Stimulated activated CD4-positive, alpha-beta T cell treated with anti-CD3 and anti-CD28 coated beads, Interleukin-1b, Interleukin-23, amount 100 ng/mL, for 1 hour (primary cell): ENCODE data around the gene SPC25.
A peak's percentile ranks its signal among the peaks of the same experiment; 100 is the strongest.
"Not testable (repeated sequence)": the region's sequence is repeated elsewhere in the genome, so short reads cannot be mapped to it uniquely, and the experiment has no call there.

Experiments used
- DNase-seq, 2 donors: peaks; one replicate each; pipeline ENCODE4 v3.0.0-alpha.2; 2020; ENCODE audit warnings: low read depth in 2 of 2

The SPC25 gene

GRCh38 chr2:168890006-168890782, at the start of gene SPC25:
Gene SPC25, minus strand, starts transcription at chr2:168890430. Its CDS starts 911 bp downstream, at chr2:168889519.
- DNase-seq, result peak; percentile 57 to 73

GRCh38 chr2:168939918-168940317, 49.7 kb upstream of the SPC25 start:
- no peak for DNase-seq

DNA sequence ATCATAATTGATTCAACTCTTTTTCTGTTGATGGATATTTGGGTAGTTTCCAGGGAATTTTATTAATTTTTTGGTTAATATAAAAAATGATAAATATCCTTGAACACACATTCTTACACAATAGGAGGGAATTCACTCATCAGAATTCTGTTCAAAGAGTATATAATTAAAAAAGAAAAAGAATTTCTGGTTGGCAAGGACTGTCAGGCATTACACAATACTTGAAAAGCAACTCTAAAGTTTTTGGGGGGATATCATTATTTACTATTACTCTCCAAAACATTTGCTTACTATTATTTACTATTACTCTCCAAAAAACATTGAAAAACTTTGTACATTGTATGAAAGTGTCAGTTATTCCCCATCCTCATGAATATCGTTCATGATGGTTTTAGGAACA, 48.8 kb upstream of the SPC25 start:
- no peak for DNase-seq

GRCh38 chr2:168935810-168936581, 45.8 kb upstream of the SPC25 start:
- no peak for DNase-seq

GRCh38 chr2:168934826-168935225, 44.6 kb upstream of the SPC25 start:
- DNase-seq, result no peak

DNA sequence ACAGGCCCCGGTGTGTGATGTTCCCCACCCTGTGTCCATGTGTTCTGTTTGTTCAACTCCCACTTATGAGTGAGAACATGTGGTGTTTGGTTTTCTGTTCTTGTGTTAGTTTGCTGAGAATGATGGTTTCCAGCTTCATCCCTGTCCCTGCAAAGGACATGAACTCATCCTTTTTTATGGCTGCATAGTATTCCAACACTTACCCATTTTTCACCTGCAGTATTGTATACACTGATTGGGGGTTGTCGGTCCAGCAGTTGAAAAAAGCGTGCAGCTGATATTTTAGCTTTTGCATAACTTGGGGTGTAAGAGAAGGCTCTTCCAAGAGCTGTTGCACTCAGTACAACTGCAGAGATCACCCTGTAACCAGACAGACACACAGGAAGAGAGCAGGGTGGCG, 41.9 kb upstream of the SPC25 start:
- not testable (repeated sequence) for DNase-seq

DNA sequence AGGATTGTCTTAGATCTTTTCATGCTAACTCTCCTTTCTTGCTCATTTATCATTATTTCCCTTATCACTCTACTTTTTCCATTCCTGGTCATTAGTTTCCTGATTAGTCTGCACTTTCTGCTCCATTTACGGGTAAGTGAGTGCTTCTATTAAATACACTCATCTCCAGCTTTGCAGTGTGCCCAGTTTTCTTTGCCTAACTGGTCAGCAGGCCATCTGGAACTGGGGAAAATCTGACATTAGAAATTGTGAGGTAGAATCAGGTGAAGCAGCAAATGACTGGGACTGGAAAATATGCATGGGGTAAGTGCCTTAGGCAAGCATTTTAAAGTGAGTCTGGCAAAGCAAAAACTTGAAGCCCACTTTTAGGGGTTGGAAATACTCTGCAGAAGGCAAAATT, 40.0 kb upstream of the SPC25 start:
- DNase-seq, result no peak

DNA sequence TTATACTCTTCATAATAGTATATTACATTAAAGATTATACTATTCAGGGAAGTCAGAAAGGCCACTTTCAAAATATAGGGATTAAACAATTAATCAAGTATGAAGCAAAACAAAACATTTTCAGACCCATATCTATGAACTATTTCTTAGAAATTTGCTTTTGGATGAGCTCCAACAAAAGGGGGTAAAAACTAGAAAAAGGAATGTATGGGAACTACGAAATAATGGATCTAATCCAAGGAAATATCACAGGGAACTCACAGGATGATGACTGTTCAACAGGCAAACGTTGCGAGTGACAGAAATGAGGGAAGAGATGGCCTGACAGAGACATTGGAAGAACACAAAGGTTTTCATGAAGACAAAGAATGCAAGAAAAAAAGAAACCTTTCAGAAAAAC, 38.8 kb upstream of the SPC25 start:
- no peak for DNase-seq

GRCh38 chr2:168928113-168928831, 38.0 kb upstream of the SPC25 start:
- no peak for DNase-seq

GRCh38 chr2:168926621-168927386, 36.6 kb upstream of the SPC25 start:
- DNase-seq, result no peak

GRCh38 chr2:168920504-168921157, 30.4 kb upstream of the SPC25 start:
- no peak for DNase-seq

- no peak for DNase-seq
Measured at GRCh38 chr2:168916331-168916675, 26.1 kb upstream of the SPC25 start.

DNA sequence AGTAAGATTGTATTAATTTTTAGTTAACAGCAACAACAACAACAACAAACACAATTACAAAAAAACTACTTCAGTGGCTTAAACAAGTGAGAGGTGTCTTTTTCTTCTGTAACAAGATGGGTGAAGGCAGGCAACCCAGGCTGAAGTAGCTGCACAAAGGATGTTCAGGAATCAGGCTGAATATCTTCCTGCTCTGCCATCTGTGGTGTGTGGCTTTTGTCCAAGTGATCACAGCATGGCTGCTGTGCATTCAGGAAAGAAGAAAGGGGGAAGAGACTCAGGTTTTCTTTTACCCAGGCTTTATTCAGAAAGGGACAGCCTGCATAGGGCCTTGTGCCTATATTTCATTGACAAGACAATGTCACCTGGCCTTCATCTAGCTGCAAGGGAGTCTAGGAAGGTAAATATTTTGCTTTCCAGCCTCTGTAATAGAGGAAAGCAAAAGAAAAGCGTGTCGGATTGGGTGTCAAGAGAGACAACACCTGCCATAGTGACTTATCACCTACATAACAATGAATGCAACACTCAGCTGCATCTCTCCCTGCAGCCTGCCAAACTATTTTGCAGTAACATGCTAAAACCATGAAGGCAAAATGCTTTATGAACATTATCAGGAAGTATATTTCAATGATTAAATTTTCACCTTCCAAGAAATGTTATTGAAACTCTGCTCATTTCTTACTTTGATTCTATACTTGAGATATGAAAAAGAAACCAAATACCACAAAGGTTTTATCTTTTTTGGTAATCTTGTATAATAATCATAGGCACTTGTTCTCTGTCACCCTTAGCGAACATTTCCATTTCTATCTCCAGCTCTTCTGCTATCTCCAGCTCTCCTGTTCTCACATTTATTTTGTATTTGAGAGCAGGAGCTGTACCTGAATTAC, 25.5 kb upstream of the SPC25 start:
- no peak for DNase-seq

GRCh38 chr2:168913495-168913894, 23.3 kb upstream of the SPC25 start:
- no peak for DNase-seq

GRCh38 chr2:168912901-168913369, 22.7 kb upstream of the SPC25 start:
- DNase-seq, result no peak

DNA sequence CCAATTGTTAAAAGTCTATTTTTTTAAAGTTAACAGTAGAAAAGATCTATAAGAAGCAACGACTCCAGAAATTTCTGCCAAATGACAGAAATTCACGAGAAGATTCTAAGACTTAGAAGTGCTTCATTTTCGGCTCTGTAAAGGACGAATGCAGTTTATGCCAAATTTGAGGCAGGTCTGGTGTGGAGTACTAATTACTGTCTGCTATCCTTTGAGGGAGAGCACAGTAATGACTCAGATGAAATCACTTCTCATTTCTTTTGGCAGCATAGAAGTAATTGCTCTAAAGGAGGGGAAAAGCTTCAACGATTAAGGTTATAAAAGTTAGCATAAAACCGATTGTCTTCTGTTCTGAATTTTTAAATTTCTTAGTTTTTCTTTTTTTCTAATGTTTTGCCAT, 22.2 kb upstream of the SPC25 start:
- DNase-seq, result no peak

GRCh38 chr2:168910330-168910729, 20.1 kb upstream of the SPC25 start:
- no peak for DNase-seq

GRCh38 chr2:168907940-168908662, 17.9 kb upstream of the SPC25 start:
- no peak for DNase-seq

DNA sequence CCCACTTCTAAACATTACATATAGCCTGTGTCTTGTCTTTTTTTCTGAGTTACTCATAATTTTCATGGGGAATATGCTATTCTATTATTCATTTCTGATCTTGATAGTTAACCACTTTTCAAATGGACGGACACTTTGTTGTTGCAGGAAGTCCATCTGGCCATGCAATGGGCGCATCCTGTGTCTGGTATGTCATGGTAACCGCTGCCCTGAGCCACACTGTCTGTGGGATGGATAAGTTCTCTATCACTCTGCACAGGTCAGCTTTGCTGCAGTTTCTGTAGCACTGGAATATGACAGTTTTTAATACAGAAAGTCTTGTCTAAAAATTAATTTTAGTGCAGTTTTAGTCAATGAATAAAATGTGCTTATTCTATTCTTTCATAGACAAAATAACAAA, 14.1 kb upstream of the SPC25 start:
- no peak for DNase-seq

- no peak for DNase-seq
Measured at GRCh38 chr2:168903888-168904287, 13.7 kb upstream of the SPC25 start.
